Occipital lobe (tissue), 2 donors: ENCODE data around the gene KRTAP10-9. TPM values are rescaled to one million over a fixed set of nuclear protein-coding genes. Genes with fewer than 3 reads are reported as not detected.
"Not testable (repeated sequence)": the region's sequence is repeated elsewhere in the genome, so short reads cannot be mapped to it uniquely, and the experiment has no call there.

Experiments used
- DNase-seq: peaks from one replicate; lab custom pipeline; 2025; lab: John Stamatoyannopoulos, UW
- total RNA-seq: library from RNA; depleted of rRNA; stranded (reverse); fragments of >200 nt; gene quantifications from one replicate; pipeline ENCODE4 v1.2.3, GENCODE V29; 2014

Gene KRTAP10-9
- total RNA-seq, 1 donor from 2014 or later, result not detected

DNA sequence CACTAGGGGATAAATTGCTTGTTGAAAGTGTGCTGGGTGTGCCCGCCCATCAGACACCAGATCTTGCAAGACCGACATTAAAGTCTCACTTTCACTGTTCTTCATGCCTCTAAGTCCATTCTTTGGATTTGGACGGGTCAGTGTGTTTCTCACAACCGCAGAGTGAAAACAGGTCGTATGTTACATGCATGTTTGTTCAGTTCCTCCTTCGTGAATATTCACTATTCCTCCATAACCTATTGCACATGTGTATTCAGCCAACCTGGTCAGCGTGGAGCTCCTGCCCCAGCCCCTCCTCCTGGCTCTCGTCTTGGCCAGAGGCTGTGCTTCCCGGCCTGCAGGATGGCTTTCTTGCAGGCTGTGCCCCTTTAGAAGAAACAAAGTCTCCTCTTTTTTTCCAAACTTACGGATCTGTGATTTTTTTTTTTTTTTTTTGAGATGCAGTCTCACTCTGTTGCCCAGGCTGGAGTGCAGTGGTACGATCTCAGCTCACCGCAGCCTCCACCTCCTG lies 32.4 kb upstream of the KRTAP10-9 start:
- DNase-seq, result no peak

DNA sequence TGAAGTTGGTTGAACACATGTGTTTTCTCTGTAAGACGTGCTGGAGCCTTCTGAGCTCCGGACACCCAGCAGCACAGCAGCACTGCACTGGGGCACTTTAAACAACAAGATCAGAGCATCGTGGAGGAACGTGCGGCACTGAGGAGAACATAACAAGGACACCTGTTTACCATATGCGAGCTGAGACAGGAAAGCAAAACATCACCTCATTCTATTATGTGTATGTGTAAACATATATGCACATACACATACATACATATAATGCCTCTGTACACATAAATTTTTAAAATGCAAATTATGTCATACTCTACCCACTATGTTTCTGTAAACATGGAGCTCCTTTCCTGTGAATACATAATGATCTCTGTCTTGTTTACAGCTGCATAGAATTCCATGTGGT lies 31.4 kb upstream of the KRTAP10-9 start:
- DNase-seq, result no peak

DNA sequence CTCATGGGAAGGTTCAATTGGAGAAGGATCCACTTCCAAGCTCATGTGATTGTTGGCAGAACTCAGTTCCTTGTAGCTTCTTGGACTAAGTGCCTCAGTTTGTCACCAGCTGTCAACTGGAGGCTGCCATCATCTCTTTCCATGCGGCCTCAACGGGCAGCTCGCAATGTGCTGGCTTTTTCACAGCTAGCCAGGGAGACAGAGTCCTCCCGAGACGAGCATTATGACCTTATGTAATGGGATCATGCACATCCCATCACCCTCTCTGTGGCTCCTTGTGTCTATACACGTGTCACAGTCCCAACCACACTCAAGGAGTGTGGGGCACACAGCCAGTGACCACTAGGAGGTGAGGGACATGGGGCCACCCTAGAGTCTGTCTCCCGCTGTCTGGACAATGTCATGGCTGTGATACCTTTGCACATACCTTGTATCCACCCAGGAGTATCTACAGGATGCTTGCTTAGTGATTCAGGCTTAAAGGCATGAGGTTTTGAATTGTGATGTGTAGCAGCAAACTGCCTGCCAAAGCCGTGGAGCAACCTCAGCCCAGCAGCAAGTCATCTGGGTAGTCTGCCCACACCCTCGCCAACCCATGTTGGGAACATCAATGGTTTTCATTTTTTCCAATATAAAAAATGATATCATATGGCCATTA lies 30.7 kb upstream of the KRTAP10-9 start:
- DNase-seq, result no peak

DNA sequence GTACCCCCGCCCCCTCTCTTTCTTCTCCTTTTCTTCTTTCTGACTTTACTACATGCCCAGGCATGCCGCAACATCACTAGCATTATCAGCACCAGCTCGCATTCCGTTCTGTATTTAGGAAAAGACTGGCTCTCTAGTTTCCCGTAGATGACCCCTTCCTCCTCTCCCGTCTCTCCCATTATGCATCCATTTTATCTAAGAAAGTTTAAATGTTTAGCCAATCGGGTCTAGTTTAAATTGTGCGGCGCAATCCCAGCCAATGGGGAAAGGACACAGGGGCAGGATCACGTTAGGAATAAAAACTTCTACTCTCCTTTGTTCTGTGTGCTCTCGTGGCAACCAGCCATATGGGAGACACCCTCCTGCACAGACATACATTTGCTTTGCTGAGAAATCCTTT lies 28.8 kb upstream of the KRTAP10-9 start:
- DNase-seq, result no peak

DNA sequence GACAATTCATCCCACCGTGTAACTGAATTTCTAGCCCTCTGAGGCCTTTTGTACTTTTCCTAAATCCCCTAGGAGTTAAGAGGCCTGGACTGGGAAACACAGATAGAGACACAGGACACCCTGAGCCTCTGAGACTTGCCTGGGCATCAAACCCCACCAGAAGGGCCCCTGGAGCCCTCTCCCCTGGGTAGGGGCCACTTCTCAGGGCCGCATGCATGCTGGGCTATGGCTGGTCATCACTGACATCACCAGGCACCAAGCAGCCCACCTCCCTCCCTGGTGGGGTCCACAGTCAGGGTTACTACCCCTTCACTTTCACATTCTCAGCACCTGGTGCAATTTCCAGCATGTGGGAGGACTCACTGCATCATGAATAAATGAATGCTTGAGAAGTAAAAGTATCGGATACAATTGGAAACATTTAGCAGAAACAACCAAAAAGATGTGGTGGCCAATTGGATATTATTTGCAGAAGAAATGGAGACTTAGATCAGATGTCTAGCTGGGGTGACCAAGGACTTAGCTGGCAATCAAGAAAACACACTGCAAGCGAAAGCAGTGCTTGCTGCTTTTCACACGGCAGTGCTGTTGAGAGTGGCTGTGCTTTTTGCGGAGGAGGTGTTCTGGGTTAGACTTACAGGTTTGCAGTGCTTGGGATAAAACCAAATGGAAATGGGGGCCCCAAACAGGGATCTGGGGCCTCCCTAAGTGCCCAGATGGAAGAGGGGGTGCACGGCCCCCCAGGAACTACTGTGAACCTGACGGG lies 27.4 kb upstream of the KRTAP10-9 start:
- DNase-seq, result no peak

DNA sequence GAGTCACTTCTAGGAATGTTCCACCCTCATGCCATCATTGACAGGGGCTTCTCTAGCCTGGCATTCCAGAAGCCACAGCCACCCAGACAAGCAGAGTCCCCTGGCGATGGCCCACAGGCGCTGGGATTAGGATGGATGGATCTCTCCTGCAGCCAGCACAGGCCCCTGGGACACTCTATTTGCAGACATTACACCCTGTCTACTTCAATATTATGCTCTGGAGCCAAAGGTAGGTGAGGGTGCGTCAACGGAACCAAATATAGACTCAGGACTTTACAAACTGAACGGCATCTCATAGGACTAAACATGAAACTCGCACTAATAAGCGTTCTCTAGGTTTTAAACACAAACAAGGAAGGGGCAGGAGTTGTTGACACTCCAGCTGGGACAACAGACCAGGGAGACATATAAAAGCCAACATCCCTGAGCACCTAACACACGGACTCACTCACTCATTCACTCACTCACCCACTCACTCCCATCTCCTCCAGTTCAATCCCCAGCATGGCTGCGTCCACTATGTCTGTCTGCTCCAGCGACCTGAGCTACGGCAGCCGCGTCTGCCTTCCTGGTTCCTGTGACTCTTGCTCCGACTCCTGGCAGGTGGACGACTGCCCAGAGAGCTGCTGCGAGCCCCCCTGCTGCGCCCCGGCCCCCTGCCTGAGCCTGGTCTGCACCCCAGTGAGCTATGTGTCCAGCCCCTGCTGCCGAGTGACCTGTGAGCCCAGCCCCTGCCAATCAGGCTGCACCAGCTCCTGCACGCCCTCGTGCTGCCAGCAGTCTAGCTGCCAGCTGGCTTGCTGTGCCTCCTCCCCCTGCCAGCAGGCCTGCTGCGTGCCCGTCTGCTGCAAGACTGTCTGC lies 26.5 kb upstream of the KRTAP10-9 start, which contains the start of gene KRTAP10-7:
TSS of gene KRTAP10-7 (plus strand) at position 480 of the 861 bp plus-strand sequence. CDS start at position 505, 25 bp downstream.
- not testable (repeated sequence) for DNase-seq

DNA sequence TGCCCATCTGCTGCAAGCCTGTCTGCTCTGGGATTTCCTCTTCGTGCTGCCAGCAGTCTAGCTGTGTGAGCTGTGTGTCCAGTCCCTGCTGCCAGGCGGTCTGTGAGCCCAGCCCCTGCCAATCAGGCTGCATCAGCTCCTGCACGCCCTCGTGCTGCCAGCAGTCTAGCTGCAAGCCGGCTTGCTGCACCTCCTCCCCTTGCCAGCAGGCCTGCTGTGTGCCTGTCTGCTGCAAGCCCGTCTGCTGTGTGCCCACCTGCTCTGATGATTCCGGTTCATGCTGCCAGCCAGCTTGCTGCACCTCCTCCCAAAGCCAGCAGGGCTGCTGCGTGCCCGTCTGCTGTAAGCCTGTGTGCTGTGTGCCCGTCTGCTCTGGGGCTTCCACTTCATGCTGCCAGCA lies 25.8 kb upstream of the KRTAP10-9 start:
- not testable (repeated sequence) for DNase-seq

DNA sequence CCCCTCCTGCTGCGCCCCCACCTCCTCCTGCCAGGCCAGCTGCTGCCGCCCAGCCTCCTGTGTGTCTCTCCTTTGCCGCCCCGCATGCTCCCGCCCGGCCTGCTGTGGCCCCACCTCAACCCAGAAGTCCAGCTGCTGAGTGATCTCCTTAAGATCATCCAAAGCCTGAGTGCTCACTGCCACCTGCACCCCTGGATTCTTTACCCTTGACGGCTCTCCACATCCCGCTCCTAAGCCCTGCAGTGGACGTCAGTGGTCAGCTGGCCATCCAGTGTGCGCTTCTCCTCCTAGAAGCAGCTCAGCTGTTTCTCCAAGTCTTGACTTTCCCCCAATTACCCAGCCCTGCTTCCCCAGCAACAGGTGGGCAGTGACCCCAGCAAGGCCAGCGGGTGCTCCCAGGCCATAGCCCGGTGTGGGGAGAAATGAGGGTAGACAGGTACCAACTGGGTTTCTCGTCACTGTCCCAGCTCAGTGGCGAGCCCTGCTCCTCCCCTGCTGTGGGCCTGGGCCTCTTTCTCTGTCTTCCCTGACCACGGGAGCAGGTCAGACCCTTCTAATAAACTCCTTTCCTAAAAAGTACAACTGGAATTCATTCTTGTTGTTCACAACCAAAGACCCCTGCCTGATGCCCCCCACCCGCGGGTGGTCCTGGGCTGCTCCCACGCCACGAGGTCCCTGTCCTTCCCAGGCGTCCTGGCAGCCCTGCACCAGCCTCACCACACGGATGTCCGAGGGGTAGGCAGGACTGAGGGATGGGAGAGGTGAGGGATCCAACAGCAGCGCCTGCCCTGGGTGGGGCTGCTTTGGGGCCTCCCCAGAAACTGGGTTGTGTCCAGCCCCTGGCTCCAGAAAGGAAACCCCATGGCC lies 25.1 kb upstream of the KRTAP10-9 start:
- DNase-seq, result no peak

DNA sequence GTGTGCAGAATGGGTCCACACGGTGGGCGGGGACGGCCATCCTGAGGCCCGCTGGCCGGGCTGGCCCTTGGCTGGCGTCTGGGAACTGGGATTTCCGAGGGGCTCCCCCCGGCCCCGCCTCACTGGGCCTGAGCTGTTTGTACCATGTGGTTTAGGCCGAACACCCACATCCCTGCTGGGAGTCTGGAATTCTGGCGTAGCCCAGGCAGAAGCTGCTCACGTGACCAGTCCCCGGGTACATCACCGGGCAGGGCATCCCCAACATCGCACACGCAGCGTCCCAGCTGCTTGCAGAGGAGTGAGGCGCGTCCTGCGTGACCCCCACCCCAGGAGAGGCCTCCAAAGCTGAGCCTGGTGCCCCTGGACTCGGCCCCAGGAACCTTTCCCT lies 24.4 kb upstream of the KRTAP10-9 start:
- no peak for DNase-seq

DNA sequence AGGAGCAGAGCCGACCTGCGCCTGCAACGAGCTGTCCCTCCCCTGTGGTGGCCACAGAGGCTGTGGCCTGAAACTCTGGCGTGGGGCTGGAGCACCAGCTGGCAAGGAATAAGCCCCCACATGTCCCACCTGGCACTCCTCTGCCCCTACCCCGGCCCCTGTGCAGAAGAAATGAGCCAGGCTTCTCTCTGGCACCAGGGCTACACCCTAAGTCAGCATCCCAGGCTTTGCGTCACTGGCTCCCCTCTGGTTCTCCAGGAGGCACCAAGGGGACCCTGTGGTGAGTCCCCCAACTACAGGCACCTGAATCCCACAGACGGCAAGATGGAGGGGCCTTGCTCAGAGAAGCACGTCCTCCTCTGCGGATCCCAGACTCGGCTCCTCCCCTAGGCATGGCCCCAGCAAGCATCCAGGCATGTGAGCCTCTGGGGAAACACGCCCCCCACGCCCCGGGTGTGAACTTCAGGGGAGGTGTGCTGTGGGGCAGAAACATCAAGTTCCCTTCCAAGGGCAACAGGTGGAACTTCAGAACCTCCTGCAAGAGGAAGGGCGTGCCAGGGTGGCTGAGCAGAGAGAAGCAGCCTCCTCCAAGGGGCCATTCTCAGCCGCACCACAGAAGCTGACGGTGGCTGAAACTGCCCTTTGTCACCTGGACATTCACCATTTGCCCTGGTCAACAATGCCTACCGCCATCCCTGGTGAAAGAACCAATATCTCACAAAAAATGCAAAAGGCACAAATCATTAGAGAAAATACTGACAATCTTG lies 23.6 kb upstream of the KRTAP10-9 start:
- DNase-seq, result no peak

DNA sequence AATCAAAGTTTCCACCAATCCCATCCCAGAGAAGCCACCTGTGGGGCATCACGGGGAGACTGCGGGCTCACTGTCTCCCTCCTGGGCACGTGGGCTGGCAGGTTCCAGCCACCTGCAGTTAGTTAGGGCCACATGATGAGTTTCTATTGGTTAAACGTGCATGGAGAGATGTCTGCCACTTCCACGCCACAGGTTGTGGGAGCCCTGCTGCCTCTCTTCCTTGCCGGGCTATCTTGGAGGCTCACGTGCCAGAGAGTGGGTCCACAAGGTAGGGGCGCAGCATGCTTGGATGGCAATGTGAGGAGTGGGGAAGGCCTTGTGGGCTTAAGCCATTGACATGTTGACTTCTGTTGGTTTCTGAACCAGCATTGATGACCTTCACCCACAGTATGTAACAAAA lies 23.0 kb upstream of the KRTAP10-9 start:
- no peak for DNase-seq

DNA sequence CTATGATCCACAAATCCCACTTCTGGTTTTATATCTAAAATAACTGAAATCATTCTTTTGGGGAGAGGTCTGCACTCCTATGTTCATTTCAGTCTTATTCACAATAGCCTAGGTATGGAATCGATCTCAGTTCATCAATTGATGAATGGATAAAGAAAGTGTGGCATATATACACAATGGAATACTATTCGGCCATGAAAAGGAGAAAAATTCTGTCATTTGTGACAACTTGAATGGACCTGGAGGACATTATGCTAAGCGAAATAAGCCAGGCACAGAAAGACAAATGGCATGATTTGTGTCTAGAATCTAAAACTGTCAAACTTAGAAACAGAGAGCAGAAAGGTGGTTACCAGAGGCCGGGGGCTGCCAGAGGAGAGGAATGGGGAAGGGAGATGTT lies 20.4 kb upstream of the KRTAP10-9 start:
- no peak for DNase-seq

DNA sequence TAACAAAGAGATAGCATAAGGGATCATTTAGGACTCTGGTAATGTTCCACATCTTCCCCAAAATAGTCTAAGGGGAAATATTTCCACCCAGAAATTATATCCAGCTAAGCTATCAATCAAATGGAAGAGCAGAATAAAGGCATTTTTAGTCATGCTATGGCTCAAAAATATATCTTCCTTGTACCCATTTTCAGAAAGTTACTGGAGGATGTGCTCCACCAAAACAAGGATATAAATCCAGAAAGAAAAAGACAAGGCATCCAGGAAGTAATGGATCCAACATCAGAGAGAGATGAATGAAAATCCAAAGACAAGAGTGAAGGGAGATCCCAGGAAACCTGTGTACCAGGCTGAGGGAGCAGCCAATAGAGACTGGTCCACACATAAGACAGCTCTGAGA lies 17.7 kb upstream of the KRTAP10-9 start:
- DNase-seq, result no peak

DNA sequence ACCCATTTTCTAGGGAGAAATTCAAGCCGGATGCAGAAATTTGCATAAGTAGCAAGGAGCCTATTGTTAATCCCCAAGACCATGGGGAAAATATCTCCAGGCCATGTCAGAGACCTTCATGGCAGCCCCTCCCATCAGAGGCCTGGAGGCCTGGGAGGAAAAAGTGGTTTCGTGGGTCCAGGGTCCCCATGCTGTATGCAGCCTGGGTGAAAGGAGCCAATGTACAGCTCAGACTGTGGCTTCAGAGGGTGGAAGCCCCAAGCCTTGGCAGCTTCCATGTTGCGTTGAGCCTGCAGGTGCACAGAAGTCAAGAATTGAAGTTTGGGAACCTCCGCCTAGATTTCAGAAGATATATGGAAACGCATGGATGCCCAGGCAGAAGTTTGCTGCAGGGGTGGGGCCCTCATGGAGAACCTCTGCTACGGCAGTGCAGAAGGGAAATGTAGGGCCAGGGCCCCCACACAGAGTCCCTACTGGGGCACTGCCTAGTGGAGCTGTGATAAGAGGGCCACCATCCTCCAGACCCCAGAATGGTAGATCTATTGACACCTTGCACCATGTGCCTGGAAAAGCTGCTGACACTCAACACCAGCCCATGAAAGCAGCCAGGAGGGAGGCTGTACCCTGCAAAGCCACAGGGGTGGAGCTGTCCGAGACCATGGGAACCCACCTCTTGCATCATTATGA lies 16.6 kb upstream of the KRTAP10-9 start:
- not testable (repeated sequence) for DNase-seq

DNA sequence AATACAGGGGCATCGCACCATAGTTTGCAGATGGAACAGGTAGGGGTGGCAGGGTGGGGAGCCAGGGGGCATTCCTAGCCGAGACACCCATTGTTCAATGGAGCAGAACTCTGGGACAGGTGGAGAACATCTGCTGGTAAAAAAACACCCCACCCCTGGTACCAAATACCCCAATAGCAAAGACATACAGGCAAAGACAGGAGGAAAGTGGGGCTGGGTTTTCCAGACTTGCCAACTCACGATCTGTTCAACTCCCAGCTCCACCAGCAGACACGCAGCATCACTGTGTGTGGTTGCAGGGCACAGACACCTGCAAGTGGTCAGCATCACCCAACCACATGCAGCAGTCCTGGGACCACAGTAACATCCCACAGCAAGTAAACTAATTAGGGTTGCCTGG lies 15.3 kb upstream of the KRTAP10-9 start:
- no peak for DNase-seq

DNA sequence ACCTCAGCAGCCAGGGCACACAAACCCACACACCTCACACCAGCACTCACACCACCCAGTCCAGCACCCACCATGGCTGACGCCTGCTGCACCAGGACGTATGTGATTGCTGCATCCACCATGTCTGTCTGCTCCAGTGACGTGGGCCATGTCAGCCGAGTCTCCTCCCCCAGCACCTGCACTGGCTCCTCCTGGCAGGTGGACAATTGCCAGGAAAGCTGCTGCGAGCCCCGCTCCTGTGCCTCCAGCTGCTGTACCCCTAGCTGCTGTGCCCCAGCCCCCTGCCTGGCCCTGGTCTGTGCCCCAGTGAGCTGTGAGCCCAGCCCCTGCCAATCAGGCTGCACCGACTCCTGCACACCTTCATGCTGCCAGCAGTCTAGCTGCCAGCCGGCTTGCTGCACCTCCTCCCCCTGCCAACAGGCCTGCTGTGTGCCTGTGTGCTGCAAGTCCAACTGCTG lies 14.8 kb upstream of the KRTAP10-9 start, which contains the start of gene KRTAP10-8:
TSS of gene KRTAP10-8 (plus strand) at position 51 of the 458 bp plus-strand sequence. CDS start at position 73, 22 bp downstream.
- no peak for DNase-seq

DNA sequence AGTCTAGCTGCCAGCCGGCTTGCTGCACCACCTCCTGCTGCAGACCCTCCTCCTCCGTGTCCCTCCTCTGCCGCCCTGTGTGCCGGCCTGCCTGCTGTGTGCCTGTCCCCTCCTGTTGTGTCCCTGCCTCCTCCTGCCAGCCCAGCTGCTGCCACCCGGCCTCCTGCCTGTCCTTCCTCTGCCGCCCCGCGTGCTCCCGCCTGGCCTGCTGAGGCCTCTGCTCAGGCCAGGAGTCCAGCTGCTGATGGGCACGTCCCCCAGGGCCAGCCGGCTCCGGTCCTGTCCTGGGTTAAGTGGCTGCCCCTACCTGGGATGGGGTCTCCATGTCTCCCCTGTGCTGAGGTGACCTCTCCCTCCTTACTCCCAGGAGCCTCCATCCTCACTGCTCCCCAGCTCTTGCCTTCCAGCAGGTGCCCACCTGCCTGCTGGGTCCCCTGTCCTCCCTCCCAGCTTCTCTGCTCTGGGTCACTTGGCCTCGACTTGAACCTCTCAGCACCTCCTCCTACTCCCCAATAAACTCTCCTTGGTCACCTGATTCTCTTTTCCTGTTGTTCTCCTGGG lies 14.1 kb upstream of the KRTAP10-9 start:
- DNase-seq, result no peak

DNA sequence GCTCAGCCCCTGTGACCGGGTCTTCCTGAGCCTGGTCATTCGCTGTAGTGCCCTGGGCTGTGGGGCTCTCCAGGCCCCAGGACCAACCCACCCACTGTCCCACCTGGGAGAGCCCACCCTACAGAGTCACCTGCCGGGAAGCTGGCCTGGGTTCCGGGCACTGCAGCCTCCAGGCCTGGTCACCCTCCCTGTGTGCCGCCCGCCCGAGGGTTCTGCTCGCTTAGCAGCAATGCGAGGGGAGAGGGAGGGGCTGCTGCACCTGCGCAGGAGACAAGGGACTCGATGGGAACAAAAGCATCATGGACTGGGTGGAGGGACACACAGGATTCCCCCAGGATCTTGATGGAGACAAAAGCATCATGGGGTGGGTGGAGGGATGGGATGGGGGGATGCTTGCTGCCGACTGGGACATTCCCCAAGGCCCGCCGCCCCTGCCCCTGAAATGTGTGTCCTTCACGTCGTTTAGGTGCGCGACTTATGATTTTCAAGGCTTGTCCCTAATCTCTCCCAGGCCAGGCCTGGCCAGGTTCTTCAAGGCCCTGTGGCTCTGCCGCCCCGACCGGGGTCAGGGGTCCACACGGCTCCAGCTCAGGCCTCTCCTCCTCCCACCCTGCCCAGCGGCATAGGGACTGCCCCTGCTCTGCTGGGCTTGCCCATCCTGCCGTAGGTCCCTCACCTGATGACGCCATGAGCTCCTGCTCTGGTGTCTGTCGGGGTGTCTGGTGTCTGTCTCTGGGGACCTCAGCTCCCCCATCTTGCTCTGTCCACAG lies 13.3 kb upstream of the KRTAP10-9 start:
- DNase-seq, result no peak
